NCI-H82 (cell line): ENCODE data around the gene AOPEP.

ENCODE experiments used
- DNase-seq: peaks from one replicate; lab custom pipeline; 2025; lab: John Stamatoyannopoulos, UW

The AOPEP gene

GRCh38 chr9:94916956-94917355 lies 190.5 kb downstream of the AOPEP start:
- DNase-seq = no peak

- DNase-seq = no peak
Measured at GRCh38 chr9:94918038-94918753, 191.7 kb downstream of the AOPEP start.

- no peak for DNase-seq
Measured at GRCh38 chr9:94919376-94920098, 193.0 kb downstream of the AOPEP start.

- DNase-seq = no peak
Measured at GRCh38 chr9:94920420-94921091, 194.1 kb downstream of the AOPEP start.

- DNase-seq = no peak
Measured at GRCh38 chr9:94921092-94921471, 194.6 kb downstream of the AOPEP start.

GRCh38 chr9:94921656-94922055 lies 195.2 kb downstream of the AOPEP start:
- no peak for DNase-seq

- DNase-seq = no peak
Measured at GRCh38 chr9:94922098-94922607, 195.7 kb downstream of the AOPEP start.

- no peak for DNase-seq
Measured at GRCh38 chr9:94922691-94923107, 196.2 kb downstream of the AOPEP start.

- no peak for DNase-seq
Measured at GRCh38 chr9:94923326-94924089, 197.0 kb downstream of the AOPEP start.

- DNase-seq = no peak
Measured at GRCh38 chr9:94925751-94926430, 199.4 kb downstream of the AOPEP start.

- DNase-seq = no peak
Measured at GRCh38 chr9:94926431-94926800, 199.9 kb downstream of the AOPEP start.

GRCh38 chr9:94927048-94927761 lies 200.7 kb downstream of the AOPEP start:
- DNase-seq = no peak

GRCh38 chr9:94927762-94928670 lies 201.5 kb downstream of the AOPEP start:
- DNase-seq = no peak

- no peak for DNase-seq
Measured at GRCh38 chr9:94928691-94929368, 202.3 kb downstream of the AOPEP start.

- DNase-seq = no peak
Measured at GRCh38 chr9:94929369-94929756, 202.9 kb downstream of the AOPEP start.

GRCh38 chr9:94931036-94931633 lies 204.6 kb downstream of the AOPEP start:
- DNase-seq = no peak

- DNase-seq = no peak
Measured at GRCh38 chr9:94931740-94932139, 205.2 kb downstream of the AOPEP start.

- no peak for DNase-seq
Measured at GRCh38 chr9:94932652-94933510, 206.4 kb downstream of the AOPEP start.
